NOMO-1 treated with DMSO at 0.1 percent for 48 hours (cell line): Measurements from ENCODE around the gene ENDOU.

Experiments used
- DNase-seq: peaks from one replicate; lab custom pipeline; 2025; ENCODE audit not compliant: unreplicated experiment; lab: John Stamatoyannopoulos, UW

The ENDOU gene

DNA sequence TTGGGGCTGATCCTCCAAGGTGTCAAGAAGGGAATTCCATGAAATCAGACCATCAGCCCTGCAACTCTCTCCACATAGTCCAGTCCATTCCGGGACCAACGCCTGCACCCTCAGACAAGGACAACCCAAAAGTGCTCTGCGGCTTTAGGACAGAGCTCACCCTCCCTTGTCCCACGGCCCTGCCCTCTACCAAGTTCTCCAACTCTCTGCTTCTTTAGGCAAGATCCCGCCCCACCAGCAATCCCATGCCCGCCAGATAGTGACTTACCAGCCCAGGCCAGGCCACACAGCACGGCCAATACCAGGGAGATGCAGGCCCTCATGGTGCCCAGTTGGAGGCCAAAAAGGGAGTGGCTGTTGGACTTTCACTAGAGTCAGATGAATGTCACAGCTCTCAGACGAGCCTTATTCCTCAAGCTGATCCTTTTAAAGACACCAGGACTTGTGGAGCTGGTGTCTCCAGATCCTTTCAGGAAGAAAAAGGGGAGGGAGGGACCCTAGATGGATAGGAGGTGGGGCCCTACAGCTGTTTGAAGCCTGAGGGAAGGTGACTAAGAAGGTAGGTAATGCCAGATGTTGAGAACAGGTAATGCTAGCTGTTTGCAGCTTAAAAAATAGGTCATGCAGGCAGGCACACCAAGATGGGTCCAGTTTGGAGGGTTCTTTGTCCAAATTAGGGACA is at the start of gene ENDOU:
Gene ENDOU (minus strand): TSS at position 400 of the 682 bp plus-strand sequence. CDS start 77 bp downstream, at position 323.
- no peak for DNase-seq

GRCh38 chr12:47774663-47775062 is 49.4 kb upstream of the ENDOU start:
- DNase-seq = no peak

- DNase-seq = no peak
Measured at GRCh38 chr12:47773858-47774580, 48.7 kb upstream of the ENDOU start.

DNA sequence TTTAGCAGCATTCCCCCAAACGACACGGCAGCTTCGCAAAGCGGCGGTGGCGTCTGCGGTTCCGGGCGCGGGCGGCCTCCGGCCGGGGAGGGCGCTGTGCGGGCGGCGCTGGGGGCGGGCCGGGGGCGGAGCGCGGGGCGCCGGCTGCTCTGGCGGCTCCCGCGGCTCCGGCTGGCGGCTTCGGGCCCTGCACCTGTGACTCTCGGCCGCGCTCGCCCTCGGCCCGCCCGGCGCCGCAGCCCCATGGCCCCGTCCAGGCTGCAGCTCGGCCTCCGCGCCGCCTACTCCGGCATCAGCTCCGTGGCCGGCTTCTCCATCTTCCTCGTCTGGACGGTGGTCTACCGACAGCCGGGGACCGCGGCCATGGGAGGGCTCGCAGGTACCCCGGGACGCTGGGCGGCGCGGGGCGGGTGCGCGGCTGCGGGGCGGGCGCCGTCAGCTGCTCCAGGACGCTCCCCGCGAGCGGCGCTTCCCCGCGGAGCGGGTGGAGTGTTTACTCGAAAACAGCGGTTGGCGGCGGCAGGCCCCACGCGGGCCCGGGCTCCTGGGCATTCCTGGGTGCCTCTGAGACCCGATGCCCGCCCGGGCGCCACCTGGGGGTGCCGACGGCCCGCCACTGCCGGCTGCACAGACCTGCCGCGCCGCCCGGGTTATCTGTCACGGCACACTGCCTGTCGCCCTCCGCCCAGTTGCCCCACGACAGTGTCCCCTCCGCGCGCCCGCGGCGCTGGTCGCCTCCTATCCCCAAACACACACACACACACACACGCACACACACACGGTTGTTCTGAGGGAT is 48.0 kb upstream of the ENDOU start, which contains the start of gene SLC48A1:
Gene SLC48A1 (plus strand): TSS at position 177 of the 796 bp plus-strand sequence. CDS start 67 bp downstream, at position 244.
- DNase-seq = peak; percentile 53

DNA sequence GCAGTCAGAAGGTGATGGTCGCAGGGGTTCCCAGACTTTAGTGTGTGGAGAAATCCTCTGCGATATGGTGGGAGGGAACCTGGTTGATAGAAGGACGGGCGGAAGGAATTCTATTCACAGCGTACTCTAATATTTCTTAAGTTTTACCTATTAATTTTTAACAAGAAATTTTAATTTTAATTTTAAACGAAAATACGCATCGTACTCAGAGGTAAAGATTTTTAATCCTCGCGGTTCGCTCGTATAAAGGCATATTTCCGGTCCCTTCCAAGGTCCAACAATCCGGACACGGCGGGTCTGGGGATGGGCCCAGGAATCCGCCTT is 47.4 kb upstream of the ENDOU start:
- DNase-seq = no peak

- no peak for DNase-seq
Measured at GRCh38 chr12:47772094-47772660, 46.9 kb upstream of the ENDOU start.

- no peak for DNase-seq
Measured at GRCh38 chr12:47771304-47771703, 46.0 kb upstream of the ENDOU start.

GRCh38 chr12:47770086-47770726 is 44.9 kb upstream of the ENDOU start:
- peak; percentile 89 for DNase-seq

DNA sequence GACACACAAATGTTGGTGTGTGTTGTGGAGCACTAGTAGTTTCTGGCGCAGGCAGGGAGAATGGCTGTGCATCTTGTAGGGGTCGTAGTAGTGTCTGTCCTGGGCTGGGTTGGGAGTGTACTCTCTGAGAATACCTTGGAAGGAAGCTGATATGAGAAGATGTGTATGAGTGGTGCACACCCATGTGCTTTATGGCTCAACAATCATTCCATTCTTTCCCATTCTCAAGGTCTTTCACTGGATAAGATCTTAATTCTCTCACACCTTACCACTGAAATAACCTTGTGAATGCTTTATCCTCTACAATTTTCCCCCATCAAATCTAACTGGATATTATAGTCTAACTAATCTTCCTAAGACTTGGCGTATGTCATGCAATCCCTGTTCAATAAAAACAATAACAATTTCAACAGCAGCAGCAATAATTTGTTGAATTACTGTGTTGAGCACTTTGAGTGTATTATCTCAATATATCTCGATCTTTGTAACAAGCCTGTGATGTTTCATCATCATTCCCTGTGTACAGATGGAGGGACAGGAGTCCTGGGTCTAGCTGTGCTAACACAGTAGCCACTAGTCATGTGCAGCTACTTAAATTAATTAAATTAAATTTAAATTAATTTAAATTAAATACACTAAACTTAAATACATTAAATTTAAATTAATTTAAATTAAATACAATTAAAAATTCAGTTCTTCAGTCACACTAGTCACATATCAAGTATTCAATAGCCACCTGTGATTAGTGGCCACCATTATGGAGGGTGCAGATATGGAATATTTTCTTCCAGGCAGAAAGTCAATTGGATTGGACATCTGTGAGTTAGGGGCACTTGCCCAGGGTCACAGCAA is 44.2 kb upstream of the ENDOU start:
- DNase-seq = no peak

DNA sequence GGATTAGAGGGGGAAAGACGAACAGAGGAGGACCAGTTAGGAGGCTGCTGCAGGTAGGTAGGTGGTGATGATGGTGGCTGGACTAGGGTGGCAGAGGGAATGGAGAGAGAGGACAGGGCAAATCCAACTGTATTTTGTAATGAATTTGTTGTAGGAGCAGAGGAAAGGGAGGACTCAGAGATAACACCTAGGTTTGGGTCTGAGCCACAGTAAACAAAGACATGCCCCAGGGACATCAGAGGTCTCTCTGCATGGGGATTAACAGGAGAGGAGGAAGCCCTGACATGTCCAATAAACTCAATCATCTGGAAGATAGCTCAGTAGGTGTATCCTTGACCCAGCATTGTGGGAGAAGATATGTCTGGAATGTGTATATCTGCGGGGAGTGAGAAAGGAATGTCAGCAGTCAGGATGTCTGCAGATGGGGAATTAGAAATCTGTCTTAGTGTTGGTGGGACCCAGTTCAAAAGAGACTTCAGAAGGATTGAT is 43.1 kb upstream of the ENDOU start:
- DNase-seq = no peak

GRCh38 chr12:47767216-47767724 is 42.0 kb upstream of the ENDOU start:
- peak; percentile 46 for DNase-seq

DNA sequence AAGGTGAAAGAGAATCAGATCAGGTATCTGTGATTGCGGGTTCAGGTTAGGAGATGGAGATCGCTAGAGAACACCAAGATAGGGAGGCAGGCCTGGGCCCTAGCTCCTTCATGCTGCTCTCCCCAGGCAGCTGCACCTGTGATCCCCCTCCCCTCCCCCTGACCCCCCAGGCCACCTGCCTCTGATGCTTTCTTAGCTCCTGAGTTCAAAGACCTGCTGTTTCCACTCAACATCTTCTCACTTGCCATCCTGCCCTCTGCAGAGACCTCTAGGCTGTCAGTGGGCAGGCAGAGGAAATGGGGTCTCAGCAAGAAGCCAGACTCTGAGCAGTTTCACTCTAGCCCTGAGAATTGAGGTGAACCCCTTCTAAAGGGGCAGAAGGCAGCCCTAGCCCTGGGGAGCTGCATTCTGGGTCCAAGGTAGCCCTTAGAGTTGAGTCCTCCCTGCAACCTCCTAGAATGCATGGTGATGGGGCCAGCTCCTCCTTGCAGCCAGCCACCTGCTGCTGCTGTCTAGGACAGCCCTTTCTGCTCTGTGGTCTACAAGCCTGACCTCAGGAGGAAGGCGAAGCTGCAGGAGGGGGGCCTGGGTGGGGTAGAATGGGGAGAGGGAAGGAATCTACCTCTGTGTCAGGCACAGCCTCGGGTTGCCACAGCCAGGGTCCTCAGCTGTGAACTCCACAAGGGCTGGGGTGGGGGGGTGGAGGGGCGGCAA is 41.4 kb upstream of the ENDOU start:
- no peak for DNase-seq

GRCh38 chr12:47763481-47764346 is 38.4 kb upstream of the ENDOU start:
- DNase-seq = peak; percentile 13

GRCh38 chr12:47762850-47763465 is 37.7 kb upstream of the ENDOU start:
- no peak for DNase-seq

- DNase-seq = peak; percentile 76
Measured at GRCh38 chr12:47758834-47759690, 33.8 kb upstream of the ENDOU start, which contains the start of gene RAPGEF3. TSS of gene RAPGEF3 (minus strand) at chr12:47758880. CDS start at chr12:47758556, 324 bp downstream.

DNA sequence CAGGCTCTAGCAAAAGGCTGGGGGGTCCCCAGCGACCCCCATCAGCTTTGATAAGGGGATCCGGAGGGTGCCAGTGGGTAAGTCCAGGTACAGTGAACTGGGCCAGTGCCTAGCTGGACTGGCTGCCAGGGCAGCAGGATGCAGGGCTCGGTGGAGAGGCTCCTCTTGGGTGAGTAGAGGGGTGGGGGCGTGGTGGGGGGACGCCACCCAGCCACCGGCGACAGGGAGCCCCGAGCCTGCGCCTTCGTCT is 33.2 kb upstream of the ENDOU start:
- DNase-seq = no peak
